HepG2 (cell line): ENCODE results near the gene DDR1. TPM values are rescaled to one million over a fixed set of nuclear protein-coding genes. Genes with fewer than 3 reads are reported as not detected.

ENCODE experiments used
- ARHGAP35 ChIP-seq: sonication (generic); formaldehyde crosslinking; IDR thresholded peaks from 2 replicates; pipeline ENCODE4 v1.9.0; 2022; ENCODE audit warnings: mild to moderate bottlenecking, inconsistent platforms, moderate library complexity, missing genetic modification reagents, borderline replicate concordance
- ARID2 ChIP-seq: sonication (generic); formaldehyde crosslinking; IDR thresholded peaks from 2 replicates; pipeline ENCODE4 v1.8.1; 2022; ENCODE audit warnings: mild to moderate bottlenecking, missing genetic modification reagents, borderline replicate concordance
- FOXO1 ChIP-seq: sonication (generic); formaldehyde crosslinking; IDR thresholded peaks from 2 replicates; pipeline ENCODE4 v1.4.0; 2020; ENCODE audit warnings: missing genetic modification reagents
- GABPA ChIP-seq, 2 experiments: IDR thresholded peaks; 2 replicates each; pipeline ENCODE4 v1.6.1; 2011 to 2016; ENCODE audit warnings: low read depth in 2 of 2, low read length in 1 of 2, missing biosample characterization in 1 of 2, missing genetic modification characterization in 1 of 2
- GZF1 ChIP-seq: sonication (generic); formaldehyde crosslinking; IDR thresholded peaks from 2 replicates; pipeline ENCODE4 v1.5.1; 2020; ENCODE audit warnings: mild to moderate bottlenecking, missing genetic modification reagents
- HNRNPK ChIP-seq: fragments of 200-400 bp; formaldehyde crosslinking; IDR thresholded peaks from 2 replicates; pipeline ENCODE4 v1.6.1; 2018; ENCODE audit warnings: low read length, low read depth, moderate library complexity, mild to moderate bottlenecking; ENCODE audit not compliant: poor library complexity, severe bottlenecking
- NFIB ChIP-seq: sonication (generic); formaldehyde crosslinking; IDR thresholded peaks from 2 replicates; pipeline ENCODE4 v1.9.0; 2021; ENCODE audit warnings: missing genetic modification reagents, mild to moderate bottlenecking, borderline replicate concordance
- RELA ChIP-seq: sonication (generic); formaldehyde crosslinking; IDR thresholded peaks from 2 replicates; pipeline ENCODE4 v1.4.0; 2020; ENCODE audit warnings: missing genetic modification reagents
- RFXANK ChIP-seq: IDR thresholded peaks from 2 replicates; pipeline ENCODE4 v1.6.1; 2016
- SALL1 ChIP-seq: sonication (generic); formaldehyde crosslinking; IDR thresholded peaks from 2 replicates; pipeline ENCODE4 v1.8.0; 2022; ENCODE audit warnings: mild to moderate bottlenecking, missing genetic modification reagents
- SKI ChIP-seq: fragments of 450-650 bp; IDR thresholded peaks from one replicate; pipeline ENCODE4 v1.6.1; 2018; ENCODE audit warnings: mild to moderate bottlenecking; ENCODE audit not compliant: partially characterized antibody
- SMARCE1 ChIP-seq: fragments of 450-650 bp; IDR thresholded peaks from 2 replicates; pipeline ENCODE4 v1.6.1; 2017; ENCODE audit warnings: borderline replicate concordance
- SMC3 ChIP-seq: IDR thresholded peaks from 2 replicates; pipeline ENCODE4 v1.6.1; 2011; ENCODE audit warnings: low read length, improper control_type of control experiment
- ZFYVE20 ChIP-seq: sonication (generic); formaldehyde crosslinking; IDR thresholded peaks from 2 replicates; pipeline ENCODE4 v1.8.0; 2023; ENCODE audit warnings: low read depth, mild to moderate bottlenecking, moderate library complexity, missing genetic modification reagents, borderline replicate concordance
- ZMYM4 ChIP-seq: sonication (generic); formaldehyde crosslinking; IDR thresholded peaks from 2 replicates; pipeline ENCODE4 v1.8.1; 2023; ENCODE audit warnings: mild to moderate bottlenecking, missing genetic modification reagents
- ZNF350 ChIP-seq: sonication (generic); formaldehyde crosslinking; IDR thresholded peaks from 2 replicates; pipeline ENCODE4 v1.4.0; 2020; ENCODE audit warnings: mild to moderate bottlenecking, low read depth, missing genetic modification reagents, borderline replicate concordance
- ZNF564 ChIP-seq: sonication (generic); formaldehyde crosslinking; IDR thresholded peaks from 2 replicates; pipeline ENCODE4 v1.8.1; 2023; ENCODE audit warnings: mild to moderate bottlenecking, missing genetic modification reagents
- ZNF577 ChIP-seq: sonication (generic); formaldehyde crosslinking; IDR thresholded peaks from 2 replicates; pipeline ENCODE4 v1.4.0; 2020; ENCODE audit warnings: mild to moderate bottlenecking, low read depth, missing genetic modification reagents, borderline replicate concordance
- ZNF672 ChIP-seq: sonication (generic); formaldehyde crosslinking; IDR thresholded peaks from 2 replicates; pipeline ENCODE4 v1.8.1; 2022; ENCODE audit warnings: missing genetic modification reagents
- ZNF879 ChIP-seq: sonication (generic); formaldehyde crosslinking; IDR thresholded peaks from 2 replicates; pipeline ENCODE4 v1.8.1; 2023; ENCODE audit warnings: missing genetic modification reagents
- polyA plus RNA-seq, 8 experiments: library from polyadenylated mRNA; depleted of rRNA in 3 of 8; stranded (reverse) in 7 of 8; unstranded in 1 of 8; fragments of >200 nt; fragmentation: Illumina TruSeq in 4 of 8; extraction: Trizol in 4 of 8; gene quantifications; 2 replicates each; pipeline versions ENCODE4 v1.2.1 to v1.2.3, GENCODE V29; 2011 to 2016; ENCODE audit warnings: low read depth in 4 of 8, missing spikeins in 1 of 8, mixed read lengths in 1 of 8; ENCODE audit not compliant: insufficient read depth in 1 of 8
- total RNA-seq, 5 experiments: library from RNA; depleted of rRNA; stranded (reverse); fragments of >200 nt; fragmentation: Illumina TruSeq; extraction: Trizol; gene quantifications; 2 replicates each; pipeline ENCODE4 v1.2.3, GENCODE V29; 2016; ENCODE audit warnings: low read depth in 1 of 5
- TF ChIP-seq, protein P1 (sequence below): sonication (generic); formaldehyde crosslinking; IDR thresholded peaks from 2 replicates; pipeline ENCODE4 v1.8.0; 2023; ENCODE audit warnings: mild to moderate bottlenecking, missing genetic modification reagents
- TF ChIP-seq, protein P2 (sequence below): sonication (generic); formaldehyde crosslinking; IDR thresholded peaks from 2 replicates; pipeline ENCODE4 v1.4.0; 2020; ENCODE audit warnings: missing genetic modification reagents, borderline replicate concordance
- TF ChIP-seq, protein P3 (sequence below): sonication (generic); formaldehyde crosslinking; IDR thresholded peaks from 2 replicates; pipeline ENCODE4 v1.4.0; 2020; ENCODE audit warnings: mild to moderate bottlenecking, low read depth, missing genetic modification reagents
- TF ChIP-seq, protein P4 (sequence below): IDR thresholded peaks from 2 replicates; pipeline ENCODE4 v1.6.1; 2016; ENCODE audit warnings: control low read depth

The DDR1 gene
- total and polyA plus RNA-seq, 2 of the 13 experiments (the other 11 are each of a cell fraction or from before 2014, with no cell fraction given) = 16.7 to 20.2 TPM

DNA sequence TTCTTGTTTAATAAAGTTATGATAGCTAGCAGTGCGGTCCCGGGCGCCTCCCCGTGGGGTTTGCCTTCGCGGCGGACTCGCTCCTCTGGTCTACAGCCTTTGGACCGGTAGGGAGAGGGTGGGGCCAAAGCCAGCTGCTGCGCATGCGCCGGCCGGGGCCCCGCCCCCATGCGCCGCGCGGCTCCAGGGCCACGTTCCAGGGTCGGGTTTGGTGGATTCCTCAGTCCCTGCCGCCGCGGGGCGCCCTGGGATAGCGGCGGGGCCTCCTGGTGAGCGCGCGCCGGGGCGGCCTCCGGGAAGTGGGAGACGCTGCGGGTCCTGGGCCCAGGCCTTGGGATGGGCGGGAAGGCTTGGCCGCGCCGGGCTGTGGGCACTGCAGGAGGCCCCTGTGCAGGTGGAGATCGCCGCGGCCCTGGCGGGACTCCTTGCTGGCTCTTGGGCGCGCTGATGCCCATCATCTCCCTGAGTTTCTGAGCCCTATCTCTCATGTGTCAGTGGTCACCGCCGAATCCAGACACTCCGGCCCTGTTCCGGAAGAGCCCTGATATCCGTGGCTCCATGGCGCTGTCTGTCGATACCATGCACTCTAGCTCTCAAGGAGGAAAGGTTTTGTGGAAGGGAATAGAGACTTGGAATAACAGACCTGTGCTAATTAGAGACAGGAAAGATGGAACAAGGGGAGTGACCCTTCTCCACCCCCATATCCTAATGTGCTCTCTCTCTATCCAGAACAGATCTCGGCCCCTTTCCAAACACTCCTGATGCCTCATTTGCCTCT is 29.9 kb downstream of the DDR1 start, which contains the start of gene VARS2 (continued):
- TF ChIP-seq SMC3 = peak; percentile 25; the same call in 1 of the 2 replicates
- TF ChIP-seq RELA = peak; percentile 91
- peak; percentile 88 for TF ChIP-seq ZMYM4 (CRISPR knock-in tag)
- TF ChIP-seq SALL1 (CRISPR knock-in tag) = peak; percentile 92
- peak; percentile 67; the same call in 1 of the 2 replicates for TF ChIP-seq RFXANK
- TF ChIP-seq ZNF350 (CRISPR knock-in tag) = peak; percentile 26
- TF ChIP-seq ZNF672 (CRISPR knock-in tag) = 0 out of 2 replicates have a peak, but pooled peaks have one; percentile 77
- no peak for TF ChIP-seq SMARCE1
- peak; percentile 32; the same call in 1 of the 2 replicates for TF ChIP-seq ZNF879 (CRISPR knock-in tag)
- peak; percentile 57; the same call in 1 of the 2 replicates for TF ChIP-seq FOXO1 (CRISPR knock-in tag)
- peak; percentile 65 for TF ChIP-seq SKI
- TF ChIP-seq ZNF564 (CRISPR knock-in tag) = peak; percentile 96
- TF ChIP-seq ZFYVE20 = peak; percentile 19; the same call in 1 of the 2 replicates
- TF ChIP-seq ZNF577 (CRISPR knock-in tag) = no peak
- peak; percentile 93; the same call in 1 of the 2 replicates for TF ChIP-seq ARHGAP35 (CRISPR knock-in tag)
- peak; percentile 58; the same call in 1 of the 2 replicates for TF ChIP-seq GZF1
- TF ChIP-seq HNRNPK = peak; percentile 79
- TF ChIP-seq ARID2 (CRISPR knock-in tag) = peak; percentile 88
- TF ChIP-seq, protein P1, sequence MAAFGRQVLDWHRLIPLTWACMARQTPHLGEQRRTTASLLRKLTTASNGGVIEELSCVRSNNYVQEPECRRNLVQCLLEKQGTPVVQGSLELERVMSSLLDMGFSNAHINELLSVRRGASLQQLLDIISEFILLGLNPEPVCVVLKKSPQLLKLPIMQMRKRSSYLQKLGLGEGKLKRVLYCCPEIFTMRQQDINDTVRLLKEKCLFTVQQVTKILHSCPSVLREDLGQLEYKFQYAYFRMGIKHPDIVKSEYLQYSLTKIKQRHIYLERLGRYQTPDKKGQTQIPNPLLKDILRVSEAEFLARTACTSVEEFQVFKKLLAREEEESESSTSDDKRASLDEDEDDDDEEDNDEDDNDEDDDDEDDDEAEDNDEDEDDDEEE (CRISPR knock-in tag) = peak; percentile 60; the same call in 1 of the 2 replicates
- TF ChIP-seq GABPA (IDR thresholded peaks at IDR 0.05; ENCODE audit: low read depth, low read length) = no peak
- TF ChIP-seq GABPA (CRISPR knock-in tag; IDR thresholded peaks at IDR 0.05; ENCODE audit: low read depth) = 0 out of 2 replicates have a peak, but pooled peaks have one; percentile 9
- no peak for TF ChIP-seq NFIB (CRISPR knock-in tag)
- TF ChIP-seq, protein P2, sequence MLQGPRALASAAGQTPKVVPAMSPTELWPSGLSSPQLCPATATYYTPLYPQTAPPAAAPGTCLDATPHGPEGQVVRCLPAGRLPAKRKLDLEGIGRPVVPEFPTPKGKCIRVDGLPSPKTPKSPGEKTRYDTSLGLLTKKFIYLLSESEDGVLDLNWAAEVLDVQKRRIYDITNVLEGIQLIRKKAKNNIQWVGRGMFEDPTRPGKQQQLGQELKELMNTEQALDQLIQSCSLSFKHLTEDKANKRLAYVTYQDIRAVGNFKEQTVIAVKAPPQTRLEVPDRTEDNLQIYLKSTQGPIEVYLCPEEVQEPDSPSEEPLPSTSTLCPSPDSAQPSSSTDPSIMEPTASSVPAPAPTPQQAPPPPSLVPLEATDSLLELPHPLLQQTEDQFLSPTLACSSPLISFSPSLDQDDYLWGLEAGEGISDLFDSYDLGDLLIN (CRISPR knock-in tag) = peak; percentile 93; the same call in 1 of the 2 replicates
- TF ChIP-seq, protein P3, sequence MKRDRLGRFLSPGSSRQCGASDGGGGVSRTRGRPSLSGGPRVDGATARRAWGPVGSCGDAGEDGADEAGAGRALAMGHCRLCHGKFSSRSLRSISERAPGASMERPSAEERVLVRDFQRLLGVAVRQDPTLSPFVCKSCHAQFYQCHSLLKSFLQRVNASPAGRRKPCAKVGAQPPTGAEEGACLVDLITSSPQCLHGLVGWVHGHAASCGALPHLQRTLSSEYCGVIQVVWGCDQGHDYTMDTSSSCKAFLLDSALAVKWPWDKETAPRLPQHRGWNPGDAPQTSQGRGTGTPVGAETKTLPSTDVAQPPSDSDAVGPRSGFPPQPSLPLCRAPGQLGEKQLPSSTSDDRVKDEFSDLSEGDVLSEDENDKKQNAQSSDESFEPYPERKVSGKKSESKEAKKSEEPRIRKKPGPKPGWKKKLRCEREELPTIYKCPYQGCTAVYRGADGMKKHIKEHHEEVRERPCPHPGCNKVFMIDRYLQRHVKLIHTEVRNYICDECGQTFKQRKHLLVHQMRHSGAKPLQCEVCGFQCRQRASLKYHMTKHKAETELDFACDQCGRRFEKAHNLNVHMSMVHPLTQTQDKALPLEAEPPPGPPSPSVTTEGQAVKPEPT (CRISPR knock-in tag) = peak; percentile 69
- TF ChIP-seq, protein P4, sequence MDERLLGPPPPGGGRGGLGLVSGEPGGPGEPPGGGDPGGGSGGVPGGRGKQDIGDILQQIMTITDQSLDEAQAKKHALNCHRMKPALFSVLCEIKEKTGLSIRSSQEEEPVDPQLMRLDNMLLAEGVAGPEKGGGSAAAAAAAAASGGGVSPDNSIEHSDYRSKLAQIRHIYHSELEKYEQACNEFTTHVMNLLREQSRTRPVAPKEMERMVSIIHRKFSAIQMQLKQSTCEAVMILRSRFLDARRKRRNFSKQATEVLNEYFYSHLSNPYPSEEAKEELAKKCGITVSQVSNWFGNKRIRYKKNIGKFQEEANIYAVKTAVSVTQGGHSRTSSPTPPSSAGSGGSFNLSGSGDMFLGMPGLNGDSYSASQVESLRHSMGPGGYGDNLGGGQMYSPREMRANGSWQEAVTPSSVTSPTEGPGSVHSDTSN (CRISPR knock-in tag) = no peak
